Heart right ventricle (tissue), 16 donors: ENCODE data around the gene KDM5A. TPM values are rescaled to one million over a fixed set of nuclear protein-coding genes. Genes with fewer than 3 reads are reported as not detected.

Experiments
- ATAC-seq, 8 donors: fragments of 200-7000 bp; cut with Tn5 transposase; one replicate each; pipeline ENCODE4 v1.9.1; 2020; ENCODE audit warnings: mild to moderate bottlenecking in 8 of 8, moderate library complexity in 8 of 8, moderate number of reproducible peaks in 1 of 8
- DNase-seq, 2 donors: peaks; one replicate each; pipeline ENCODE4 v3.0.0-alpha.2; 2020
- H3K27ac ChIP-seq, 10 donors: fragments of 200-600 bp; sonication (generic) in 2 of 10; one replicate each; pipeline versions ENCODE4 v1.5.0 to v1.8.0; 2020 to 2022; ENCODE audit warnings: mild to moderate bottlenecking in 3 of 10
- H3K27me3 ChIP-seq, 7 donors: fragments of 200-600 bp; one replicate each; pipeline ENCODE4 v1.8.0; 2021 to 2022; ENCODE audit warnings: mild to moderate bottlenecking in 2 of 7
- H3K36me3 ChIP-seq, 9 donors: fragments of 200-600 bp; sonication (generic) in 1 of 9; one replicate each; pipeline versions ENCODE4 v1.5.0 to v1.8.0; 2020 to 2022; ENCODE audit warnings: mild to moderate bottlenecking in 2 of 9
- H3K4me1 ChIP-seq, 9 donors: fragments of 200-600 bp; sonication (generic) in 1 of 9; one replicate each; pipeline versions ENCODE4 v1.5.0 to v1.8.0; 2020 to 2022; ENCODE audit warnings: mild to moderate bottlenecking in 4 of 9
- H3K4me3 ChIP-seq, 10 donors: fragments of 200-600 bp; sonication (generic) in 2 of 10; one replicate each; pipeline versions ENCODE4 v1.5.0 to v1.8.0; 2020 to 2022; ENCODE audit warnings: mild to moderate bottlenecking in 7 of 10, moderate library complexity in 2 of 10
- H3K9me3 ChIP-seq, 11 donors: fragments of 200-600 bp in 10 of 11; sonication (generic) in 2 of 11; one replicate each; pipeline versions ENCODE4 v1.5.0 to v1.8.0; 2013 to 2022; ENCODE audit warnings: mild to moderate bottlenecking in 2 of 11, control low read depth in 1 of 11, moderate library complexity in 1 of 11
- CTCF ChIP-seq, 9 donors: fragments of 200-600 bp; sonication (generic) in 2 of 9; IDR thresholded peaks; one replicate each; pipeline versions ENCODE4 v1.5.0 to v1.8.0; 2021 to 2022; ENCODE audit warnings: antibody characterized with exemption in 9 of 9, mild to moderate bottlenecking in 5 of 9, moderate library complexity in 1 of 9
- WGBS, 2 donors: extraction: QIAGEN DNeasy Blood & Tissue Kit; methylation state at CpG; one replicate each; pipeline ENCODE4 v1.1.7; 2013; ENCODE audit warnings: inconsistent platforms in 1 of 2; 5-methylcytosine and 5-hydroxymethylcytosine counted together
- intact Hi-C, 10 donors: fragments of 100-400 bp; cut with DNase I; formaldehyde crosslinking; loops; one replicate each; pipeline versions ENCODE4 v1.11.1 to v1.14.2; 2022
- polyA plus RNA-seq, 2 donors: library from polyadenylated mRNA; stranded (reverse); fragments of 200-250 nt; gene quantifications; one replicate each; pipeline ENCODE4 v1.2.3, GENCODE V29; 2013
- total RNA-seq, 10 donors: library from RNA; stranded (reverse); fragmentation: NEBNext Ultra II Directional in 3 of 10; extraction: Animal tissue kit (Norgen Biotek cat#: 25700) in 3 of 10; gene quantifications; one replicate each; pipeline versions ENCODE4 v1.2.1 to v1.2.4, GENCODE V29; 2021 to 2023
- donor health status: Arrhythmogenic right ventricular cardiomyopathy.
- donor health status: ischemic (EF 13 %, LVEDD 7.1; RV severe dilation, severe dysfunction).
- donor health status: healthy with polysubstance abuse.
- donor health status: DM: no; HTN: yes; CAD: no.
- donor health status: DM: no; HTN: no; CAD: no.
- donor health status: ischemic (EF 25% LVEDD 6.9; RV normal size, moderate dysfunction).
- donor health status: ischemic (EF 25% LVEDD 5.7; RV mildly dilated, moderate dysfunction).
- donor health status: healthy.
- donor health status: DM: yes; HTN: yes; CAD: no.
- donor health status: Ischemic cardiomyopathy.
- donor health status: ischemic (EF 35%, LVEDD 5.7; RV mildly dilated, moderate dysfunction).
- donor health status: nonischemic (EF 11% LVEDD 7.7; RV severe dilation, severe dysfunction).
- donor health status: DM: yes; HTN: yes; CAD: no.
- donor health status: PGD.
- donor health status: ischemic (EF 29% LVEDD 5.4; RV normal size, mild dysfunction).
- donor health status: nonischemic (EF 23%, LVEDD 6.1; RV moderate dilation, normal function).

Gene KDM5A
- total and polyA plus RNA-seq, 12 donors, result 3.0 to 46.0 (median 33.3) TPM

GRCh38 chr12:325906-326305 lies 63.2 kb downstream of the KDM5A start:
- TF ChIP-seq CTCF (IDR thresholded peaks at IDR 0.05), result no peak
- intact Hi-C loops, result no loop called here
- no peak overlapping the region for H3K4me3 ChIP-seq
- DNase-seq (no peak), ATAC-seq (no peak)
- H3K27ac ChIP-seq, result no peak overlapping the region
- H3K9me3 ChIP-seq, result no peaks in the 10 kb centered on the region
- peaks cover 0 to 100% (median 36%) of the 10 kb centered on the region in 9 donors for H3K36me3 ChIP-seq
- WGBS, 2 donors, result 92 to 96% methylated on average over 6 of the region's 6 CpGs
- no peaks in the 10 kb centered on the region for H3K4me1 ChIP-seq
- no peaks in the 10 kb centered on the region for H3K27me3 ChIP-seq

GRCh38 chr12:323507-323906 lies 65.6 kb downstream of the KDM5A start:
- no peak for DNase-seq
- Histone ChIP-seq H3K27me3 (no peaks in the 10 kb centered on the region), H3K4me3 (no peak overlapping the region), H3K36me3 (peaks cover 0 to 100% (median 55%) of the 10 kb centered on the region in 9 donors), H3K9me3 (no peaks in the 10 kb centered on the region), H3K27ac (no peak overlapping the region), H3K4me1 (no peaks in the 10 kb centered on the region)
- ATAC-seq, result no peak
- no peak for TF ChIP-seq CTCF (IDR thresholded peaks at IDR 0.05)
- intact Hi-C loops, result no loop called here
- 95 to 100% methylated on average over 2 of the region's 2 CpGs for WGBS, 2 donors

GRCh38 chr12:321606-322326 lies 67.4 kb downstream of the KDM5A start:
- ATAC-seq (no peak), DNase-seq (no peak)
- Histone ChIP-seq H3K27me3 (no peaks in the 10 kb centered on the region), H3K27ac (no peak overlapping the region), H3K9me3 (no peaks in the 10 kb centered on the region), H3K4me1 (no peaks in the 10 kb centered on the region), H3K4me3 (no peak overlapping the region), H3K36me3 (peaks cover 7 to 100% (median 71%) of the 10 kb centered on the region in 9 donors)
- peak in 6 of 9 donors; percentile 4 to 31 (median 12) for TF ChIP-seq CTCF (IDR thresholded peaks at IDR 0.05)
- intact Hi-C loops, result no loop called here
- WGBS, 2 donors, result 85 to 92% methylated on average over 1 of the region's 1 CpG

GRCh38 chr12:318759-319515 lies 70.2 kb downstream of the KDM5A start:
- DNase-seq (no peak), ATAC-seq (no peak)
- H3K4me3 ChIP-seq, result no peak overlapping the region
- no peaks in the 10 kb centered on the region for H3K9me3 ChIP-seq
- intact Hi-C loops, result loop anchor here in 1 of 10 donors (10.0 kb wide), 1 partner anchor 46 kb away; no protein-coding TSS in a partner anchor
- no peak overlapping the region for H3K27ac ChIP-seq
- peaks cover 7 to 100% (median 64%) of the 10 kb centered on the region in 9 donors for H3K36me3 ChIP-seq
- WGBS, 2 donors, result 80 to 85% methylated on average over 9 of the region's 9 CpGs
- TF ChIP-seq CTCF (IDR thresholded peaks at IDR 0.05), result no peak
- H3K27me3 ChIP-seq, result no peaks in the 10 kb centered on the region
- H3K4me1 ChIP-seq, result no peaks in the 10 kb centered on the region
